HPDE6-E6E7 (cell line): Measurements from ENCODE around the gene SORCS2.

Source experiments
- DNase-seq: peaks from one replicate; pipeline ENCODE4 v3.0.0; 2011; ENCODE audit warnings: missing footprints; ENCODE audit errors: extremely low spot score

The SORCS2 gene

DNA sequence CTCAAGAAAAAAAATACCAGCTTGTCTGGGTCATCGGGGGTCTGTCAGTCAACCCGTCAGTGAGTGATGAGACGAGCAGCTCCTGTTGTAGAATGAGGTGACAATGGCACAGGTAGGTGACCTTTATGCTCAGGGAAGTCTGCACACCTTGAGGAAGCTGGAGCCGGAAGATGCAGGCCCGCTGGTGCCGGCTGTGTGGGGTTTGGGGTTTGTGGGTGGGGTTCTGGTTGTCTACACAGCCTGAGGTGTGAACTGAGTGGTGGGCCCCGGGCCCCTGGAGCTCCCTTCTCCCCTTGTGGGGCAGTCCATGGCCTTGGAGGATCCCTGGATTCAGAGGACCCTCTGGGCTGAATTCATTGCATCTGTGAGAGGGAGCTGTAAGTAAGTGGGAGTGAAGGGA is 75.5 kb downstream of the SORCS2 start:
- no peak for DNase-seq

DNA sequence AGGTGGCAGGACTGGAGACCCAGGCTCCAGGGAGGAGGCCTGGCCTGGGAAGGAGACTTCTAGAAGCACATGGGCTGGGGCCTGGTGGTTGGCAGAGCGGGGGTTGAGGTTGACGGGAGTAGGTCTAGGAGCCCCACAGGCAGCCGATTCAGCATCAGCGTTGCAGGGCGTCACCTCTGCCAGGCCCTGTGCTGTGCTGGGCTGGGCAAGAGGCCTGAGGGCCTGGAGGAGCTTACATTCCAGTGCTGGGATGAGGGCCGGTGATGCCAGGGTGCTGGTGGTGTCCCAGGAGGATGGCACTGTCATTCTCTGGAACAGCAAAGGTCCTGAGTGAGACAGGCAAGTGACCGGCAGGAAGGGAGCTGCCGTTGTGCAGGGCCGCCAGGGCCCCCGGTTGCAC is 76.6 kb downstream of the SORCS2 start:
- no peak for DNase-seq

DNA sequence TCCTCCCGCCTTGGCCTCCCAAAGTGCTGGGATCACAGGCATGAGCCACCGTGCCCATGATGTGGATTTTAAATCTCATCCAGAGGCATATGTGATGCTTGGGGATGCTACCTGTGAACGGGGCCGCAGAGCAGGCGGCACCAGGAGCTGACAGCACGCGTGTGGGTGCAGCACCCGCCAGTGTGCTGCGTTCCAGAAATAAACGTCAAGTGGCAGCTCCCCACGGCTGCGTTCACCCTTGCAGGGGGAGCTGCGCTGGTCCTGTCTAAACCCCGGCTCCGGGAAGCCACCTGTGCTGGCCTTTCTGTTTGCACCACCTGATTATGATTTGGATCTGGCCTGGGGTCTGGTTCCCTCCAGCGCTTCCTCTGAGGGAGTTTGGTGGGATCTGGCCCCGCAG is 77.8 kb downstream of the SORCS2 start:
- DNase-seq = no peak

DNA sequence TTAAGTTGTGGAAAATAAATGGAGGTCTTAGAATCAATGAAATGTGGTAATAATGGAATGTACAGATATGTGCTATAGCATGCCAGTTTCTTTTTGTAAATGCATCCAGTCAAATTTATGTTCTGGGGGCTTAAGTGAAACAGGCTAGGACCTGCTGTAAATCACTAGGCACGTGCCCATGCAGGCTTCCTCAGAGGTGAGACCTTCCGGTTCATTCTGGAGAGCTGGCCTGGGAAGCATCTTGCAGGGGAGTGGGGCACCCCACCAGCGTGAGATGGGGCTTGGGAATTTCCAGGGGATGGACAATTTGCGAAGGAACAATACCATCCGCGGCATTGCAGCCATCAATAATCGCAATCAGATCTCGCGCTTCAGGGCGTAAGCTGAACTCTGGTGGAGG is 80.1 kb downstream of the SORCS2 start:
- DNase-seq = no peak

DNA sequence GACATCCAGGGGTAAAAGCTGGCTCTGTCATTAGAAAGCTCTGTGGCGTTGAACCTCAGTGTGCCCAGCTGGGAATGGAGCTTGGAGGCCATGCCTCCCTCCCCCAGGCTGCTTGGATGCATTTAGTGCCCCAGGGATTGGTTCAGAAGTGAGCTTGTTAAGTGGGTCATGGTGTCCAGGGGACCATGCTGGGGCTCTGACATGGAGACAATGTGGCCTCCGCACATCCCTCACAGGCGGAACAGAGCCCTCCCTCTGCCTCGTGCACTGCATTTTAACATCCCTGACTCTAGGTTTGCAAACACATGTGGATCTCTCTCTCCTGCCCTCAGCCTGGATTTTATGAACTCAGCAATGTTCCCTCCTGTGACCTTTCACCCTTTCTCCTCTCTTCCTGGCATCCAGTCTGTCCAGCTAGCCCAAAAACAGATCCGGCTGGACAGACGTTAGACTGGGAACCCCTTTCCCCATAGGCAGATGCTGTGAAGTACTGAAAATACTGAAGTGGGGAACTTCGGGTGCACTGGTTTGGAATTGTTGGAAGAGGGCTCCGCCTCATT is 81.5 kb downstream of the SORCS2 start:
- no peak for DNase-seq

DNA sequence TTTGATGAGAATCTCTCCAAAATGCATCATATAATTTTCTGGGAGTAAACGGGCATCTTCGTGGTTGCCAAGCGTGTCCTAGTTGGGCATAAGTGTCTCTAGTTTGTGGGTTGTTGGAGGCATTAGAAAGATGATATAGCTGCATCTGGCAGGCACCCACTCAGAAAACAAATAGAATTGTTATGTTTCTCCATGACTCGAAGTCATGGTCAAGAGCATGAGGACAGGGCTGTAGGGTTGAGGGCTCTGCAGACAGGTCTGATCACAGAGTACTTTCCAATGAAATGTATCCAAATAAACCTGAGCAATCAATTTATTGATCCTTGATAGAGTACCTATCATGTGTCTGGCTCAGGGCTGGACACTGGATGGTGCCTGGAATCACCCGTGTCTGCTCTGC is 82.7 kb downstream of the SORCS2 start:
- DNase-seq = no peak

DNA sequence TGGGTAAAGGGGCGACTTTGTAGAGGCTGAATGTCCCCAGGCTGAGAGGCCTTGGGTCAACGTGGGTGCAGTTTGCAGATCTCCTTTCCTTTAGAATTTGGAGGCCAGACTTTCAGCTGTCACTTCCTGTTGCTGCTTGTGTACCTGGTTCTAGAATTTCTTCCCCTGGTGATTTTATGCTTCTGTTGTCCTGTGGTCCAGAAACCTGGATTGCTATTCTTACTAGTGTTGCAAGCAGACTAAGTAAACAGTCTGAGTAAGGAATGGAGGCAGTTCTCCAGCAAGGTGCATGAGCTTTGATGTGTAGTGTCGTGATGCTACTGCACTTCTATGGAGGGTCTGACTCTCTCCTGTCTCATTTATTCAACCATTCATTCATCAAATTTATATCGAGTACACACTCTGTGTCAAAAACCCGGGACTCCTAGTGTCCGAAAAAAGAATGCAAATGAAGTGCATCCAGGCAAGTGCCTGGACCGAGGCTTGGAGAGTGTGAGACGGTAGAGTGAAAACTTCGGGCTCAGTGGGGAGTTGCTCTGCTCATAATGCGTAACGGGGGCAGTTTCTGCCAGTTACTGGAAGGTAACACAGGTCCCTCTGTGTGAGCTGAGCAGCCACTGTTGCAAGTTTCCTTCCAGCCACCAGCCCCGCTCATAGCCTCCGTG is 83.3 kb downstream of the SORCS2 start:
- no peak for DNase-seq

DNA sequence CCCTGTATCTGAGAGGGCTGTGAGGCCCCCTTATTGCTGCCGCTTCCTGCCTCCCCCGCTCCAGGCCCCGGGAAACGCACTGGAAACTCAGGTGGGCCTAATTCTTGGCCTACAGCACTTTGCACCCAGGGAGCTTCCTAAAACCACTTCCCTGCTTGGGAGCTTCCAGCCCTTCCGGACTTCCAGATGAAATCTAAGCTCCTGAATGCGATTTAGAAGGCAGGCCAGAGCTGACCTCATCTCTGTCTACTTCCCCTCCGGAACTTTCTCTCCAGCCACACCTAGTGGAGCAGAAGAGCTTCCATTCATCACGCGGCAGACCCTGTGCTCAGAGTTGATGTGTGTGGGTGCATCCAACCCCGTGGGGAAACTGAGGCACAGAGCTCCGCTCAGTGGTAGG is 84.2 kb downstream of the SORCS2 start:
- DNase-seq = no peak

DNA sequence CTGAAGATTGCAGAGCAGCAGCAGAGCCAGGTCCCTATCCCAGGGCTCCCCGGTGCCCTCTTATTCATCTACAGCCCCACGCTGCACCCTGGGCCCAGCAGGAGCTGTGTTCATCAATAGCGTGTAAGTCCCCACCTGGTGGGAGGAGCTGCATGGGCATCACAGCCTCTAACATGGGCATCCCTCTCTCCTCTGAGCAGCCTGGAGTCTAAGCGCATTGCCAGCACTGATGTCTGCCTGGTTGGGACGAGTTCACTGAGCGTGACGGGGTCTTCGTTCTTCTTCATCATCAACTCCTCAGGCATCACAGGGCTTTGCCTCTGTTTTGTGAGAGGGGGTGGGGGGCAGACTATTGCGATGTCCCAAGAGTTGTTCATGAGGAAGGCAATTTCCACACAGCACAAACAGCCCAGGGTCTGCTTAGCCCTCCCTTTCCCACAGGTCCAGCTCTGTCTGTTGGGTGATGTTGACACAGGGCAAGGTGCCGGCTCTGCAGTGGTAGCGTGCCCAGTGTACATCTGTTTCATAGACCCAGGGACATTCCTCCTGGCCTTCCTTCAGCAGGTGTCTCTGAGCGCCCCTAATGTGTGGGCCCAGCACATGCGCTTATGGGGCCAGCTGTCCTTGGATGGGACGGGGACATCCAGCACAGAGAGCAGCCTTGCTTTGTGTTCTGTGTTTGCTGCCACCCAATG is 85.9 kb downstream of the SORCS2 start:
- DNase-seq = no peak

DNA sequence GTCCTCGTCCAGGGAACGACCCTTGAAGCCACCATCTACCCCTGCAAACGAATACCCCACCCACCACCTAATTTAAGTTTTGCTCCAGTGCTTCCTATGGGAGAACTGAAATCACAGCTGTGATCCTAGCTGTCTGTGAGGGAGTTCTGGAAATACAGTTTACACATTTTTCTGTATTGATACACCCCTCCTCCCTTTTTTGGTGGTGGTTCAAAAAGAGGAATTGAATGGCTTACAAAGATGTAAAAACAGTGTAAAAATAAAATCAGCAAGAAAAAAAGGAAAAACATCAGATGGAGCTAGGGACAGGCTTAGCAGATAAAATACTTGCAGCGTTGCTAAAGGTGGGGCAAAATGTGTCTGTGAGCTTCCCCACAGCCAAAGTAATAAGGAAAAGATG is 86.6 kb downstream of the SORCS2 start:
- DNase-seq = no peak

DNA sequence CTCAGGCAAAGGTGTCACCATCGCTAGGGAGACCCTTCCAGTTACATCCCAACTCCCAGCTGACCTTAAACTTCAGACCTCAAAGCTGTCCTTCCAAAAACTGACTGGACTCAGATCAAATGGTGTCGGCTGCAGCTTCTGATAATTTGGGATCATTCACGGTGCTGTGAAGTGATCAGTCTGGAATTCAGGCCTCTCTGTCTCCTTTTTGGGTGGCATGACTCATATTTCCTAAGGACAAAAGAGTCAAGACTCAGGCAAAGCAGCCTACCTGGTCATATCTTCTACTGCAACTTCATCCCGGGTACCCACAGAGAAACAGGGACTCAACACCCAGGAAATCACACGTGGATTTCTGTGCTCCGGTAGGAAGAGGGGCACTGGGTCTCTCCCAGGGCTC is 87.6 kb downstream of the SORCS2 start:
- no peak for DNase-seq

DNA sequence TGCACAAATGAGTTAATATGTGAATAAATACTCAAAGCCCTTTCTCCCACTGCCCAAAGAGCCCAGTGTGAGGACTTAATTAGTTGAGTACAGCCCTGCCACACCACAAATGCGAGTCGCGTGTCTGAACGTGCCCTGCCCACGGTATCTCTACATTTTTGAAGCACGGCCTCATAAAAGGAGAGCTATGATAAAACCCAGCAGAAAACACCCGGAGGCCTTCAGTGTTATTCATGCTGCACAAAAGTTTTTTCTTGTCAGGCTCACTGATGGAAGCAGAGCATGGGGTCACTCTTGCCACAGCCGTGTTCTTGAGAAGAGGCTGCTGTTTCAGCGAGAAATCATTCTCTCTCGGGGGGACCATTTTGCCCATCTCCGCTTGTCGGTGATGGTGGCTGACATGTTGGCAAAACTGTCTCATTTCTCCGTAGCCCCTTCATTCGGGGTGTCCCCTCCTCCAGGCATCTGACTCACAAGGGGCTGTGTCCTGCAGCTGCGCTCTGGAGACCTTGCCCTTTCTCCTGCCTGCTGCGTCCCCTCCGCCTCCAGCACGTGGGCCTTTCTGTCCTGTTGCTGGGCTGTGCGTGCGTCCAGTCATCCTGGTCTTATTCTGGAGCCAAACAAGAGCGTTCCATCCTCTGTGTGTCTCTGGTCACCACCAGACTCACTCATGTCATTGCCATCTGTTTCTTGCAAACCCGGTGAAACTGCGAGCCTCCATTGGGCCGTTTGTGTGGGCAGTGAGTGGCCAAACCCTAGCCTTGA is 88.8 kb downstream of the SORCS2 start:
- DNase-seq = peak; percentile 60

DNA sequence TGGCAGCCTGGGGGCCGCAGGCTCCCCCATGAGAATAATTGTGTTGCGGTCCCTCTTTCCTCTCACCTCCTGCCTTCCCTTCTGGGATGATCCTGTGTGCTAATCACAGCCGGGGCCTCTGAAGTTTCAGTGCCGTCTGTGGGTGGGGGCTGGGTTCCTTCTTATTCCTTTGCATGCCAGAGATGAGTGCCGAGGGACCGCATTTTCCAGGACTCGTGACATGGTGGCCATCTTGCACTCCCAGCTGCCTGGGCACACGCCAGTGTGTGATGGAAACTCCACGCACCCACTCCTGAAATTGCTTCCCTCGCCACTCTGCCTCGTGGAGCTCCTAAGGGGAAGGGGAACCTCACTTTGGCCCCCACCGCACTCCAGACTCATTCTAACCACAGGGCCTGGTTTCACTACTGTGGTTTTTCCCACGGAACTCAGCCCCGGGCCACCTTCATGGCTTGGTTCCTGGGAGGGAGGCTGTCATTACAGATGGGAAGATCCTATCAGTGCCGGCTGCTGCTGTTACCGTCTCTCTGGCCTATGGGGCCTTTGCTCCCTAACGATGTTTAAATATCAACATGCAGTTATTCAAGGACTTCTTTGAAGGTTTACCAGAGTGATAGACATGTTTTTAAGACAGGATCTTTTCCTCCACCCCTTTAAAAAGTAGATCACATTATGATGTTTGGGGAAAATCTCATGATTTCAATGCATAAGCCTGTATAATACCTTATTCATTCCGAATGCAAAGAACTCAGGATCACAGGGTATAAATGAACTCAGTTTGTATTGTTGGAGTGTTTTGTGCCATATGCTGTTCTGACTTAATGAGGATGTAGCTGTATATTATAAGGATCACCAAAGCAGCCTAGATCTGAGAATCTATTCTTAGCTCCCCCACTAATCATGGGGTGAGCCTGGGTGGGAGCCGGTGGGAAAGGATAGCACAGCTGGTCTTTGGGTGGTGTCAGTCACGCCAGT is 89.6 kb downstream of the SORCS2 start:
- no peak for DNase-seq

DNA sequence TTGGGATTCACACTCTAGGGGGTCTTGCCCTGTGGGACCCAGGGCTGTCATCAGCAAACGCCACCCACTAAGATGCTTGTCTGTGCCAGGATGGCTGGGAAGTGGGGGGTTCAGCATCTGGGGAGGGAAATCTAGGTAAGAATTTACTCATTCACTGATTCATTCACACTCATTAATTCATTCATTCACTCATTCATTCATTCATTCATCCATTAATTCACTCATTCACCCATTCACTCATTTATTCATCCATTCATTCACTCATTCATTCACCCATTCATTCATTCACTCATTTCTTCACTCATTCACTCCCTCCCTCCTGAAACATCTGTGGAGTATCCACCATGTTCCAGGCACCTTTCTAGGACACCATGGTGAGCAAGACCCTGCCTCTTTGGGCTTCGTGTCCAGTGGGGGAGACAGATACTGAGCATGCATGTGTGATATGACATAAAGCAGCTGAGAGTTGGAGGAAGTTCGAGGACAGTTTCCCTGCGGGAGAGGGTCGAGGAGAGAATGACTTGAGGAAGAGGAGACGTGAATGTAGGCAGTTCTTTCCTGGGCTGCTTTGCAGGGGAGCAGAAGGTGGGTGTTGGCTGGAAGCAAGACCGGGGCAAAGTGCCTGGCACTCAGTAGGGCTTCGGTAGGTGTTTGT is 90.6 kb downstream of the SORCS2 start:
- DNase-seq = no peak

DNA sequence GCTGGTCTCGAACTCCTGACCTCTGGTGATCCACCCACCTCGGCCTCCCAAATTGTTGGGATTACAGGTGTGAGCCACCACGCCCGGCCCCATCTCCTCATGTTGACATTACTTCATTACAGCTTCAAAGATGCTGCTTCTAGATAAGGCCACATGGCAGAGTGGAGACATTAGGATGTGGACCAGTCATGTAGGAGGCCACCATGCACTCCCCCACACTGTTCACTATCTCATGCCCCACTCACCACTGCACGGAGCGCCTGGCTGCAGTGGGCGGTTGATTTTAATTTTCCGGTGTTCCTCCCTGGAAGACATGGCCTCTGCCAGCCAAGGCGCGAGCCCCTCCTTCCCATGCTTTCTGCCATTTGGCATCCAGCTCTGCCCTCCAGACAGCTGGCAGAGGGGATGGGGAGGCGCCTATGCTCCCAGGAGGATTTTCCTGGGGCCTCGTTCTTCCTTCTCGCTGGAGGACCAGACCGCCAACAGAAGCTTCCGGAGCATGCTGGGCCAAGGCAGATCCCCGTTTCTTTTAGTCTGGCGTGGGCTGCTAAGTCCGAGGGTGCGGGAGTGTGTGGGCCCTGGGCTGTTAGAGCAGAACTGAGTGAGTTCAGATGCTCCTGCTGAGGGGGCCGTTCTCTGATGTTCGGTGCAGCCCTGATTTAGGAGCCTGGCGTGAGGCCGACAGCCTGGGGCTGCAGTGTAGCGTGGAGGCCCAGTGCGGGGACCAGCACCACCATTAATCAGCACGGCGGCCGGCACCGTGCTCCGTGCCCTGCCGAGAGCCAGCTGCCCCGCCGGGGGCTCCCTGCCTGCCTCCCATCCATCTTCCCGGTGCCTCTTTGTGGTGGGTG is 93.1 kb downstream of the SORCS2 start:
- no peak for DNase-seq

DNA sequence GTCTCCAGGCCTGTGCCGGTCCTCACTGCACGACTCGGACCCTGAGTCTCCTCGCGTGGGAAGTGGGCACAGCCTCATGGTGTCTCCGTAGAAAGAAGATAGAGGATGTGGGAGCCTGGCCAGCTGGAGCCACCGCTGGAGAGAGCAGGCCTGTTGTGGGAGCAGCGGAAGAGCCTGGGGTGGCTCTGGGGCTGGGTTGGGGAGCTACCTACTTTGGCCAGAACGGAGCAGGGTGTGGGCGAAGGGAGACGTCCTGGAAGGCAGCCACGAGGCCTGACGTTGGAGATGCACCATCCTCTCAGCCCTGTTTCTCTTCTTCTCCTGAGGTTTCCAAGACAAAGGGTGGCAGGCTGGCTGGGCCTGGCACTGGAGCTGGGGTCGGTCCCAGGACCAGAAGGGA is 93.8 kb downstream of the SORCS2 start:
- DNase-seq = no peak

DNA sequence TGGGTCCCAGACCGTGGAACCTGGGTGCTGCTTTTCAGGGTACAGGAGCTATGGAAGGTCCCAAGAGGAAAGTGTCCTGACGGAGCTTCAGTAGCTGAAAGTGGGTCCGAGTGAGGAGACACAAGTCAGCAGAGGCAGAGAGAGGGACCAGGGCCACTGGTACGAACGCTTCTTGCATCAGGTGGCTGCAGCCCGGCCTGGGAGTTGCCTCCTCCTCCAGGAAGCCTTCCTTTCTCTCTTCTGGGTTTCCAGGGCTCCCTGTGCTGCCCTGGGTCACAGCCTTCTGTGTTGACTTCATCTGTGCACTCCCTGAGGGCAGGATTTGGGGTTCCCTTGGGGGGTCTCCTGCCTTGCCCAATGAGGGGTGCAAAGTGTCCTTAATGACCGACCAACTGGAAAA is 94.5 kb downstream of the SORCS2 start:
- DNase-seq = no peak

DNA sequence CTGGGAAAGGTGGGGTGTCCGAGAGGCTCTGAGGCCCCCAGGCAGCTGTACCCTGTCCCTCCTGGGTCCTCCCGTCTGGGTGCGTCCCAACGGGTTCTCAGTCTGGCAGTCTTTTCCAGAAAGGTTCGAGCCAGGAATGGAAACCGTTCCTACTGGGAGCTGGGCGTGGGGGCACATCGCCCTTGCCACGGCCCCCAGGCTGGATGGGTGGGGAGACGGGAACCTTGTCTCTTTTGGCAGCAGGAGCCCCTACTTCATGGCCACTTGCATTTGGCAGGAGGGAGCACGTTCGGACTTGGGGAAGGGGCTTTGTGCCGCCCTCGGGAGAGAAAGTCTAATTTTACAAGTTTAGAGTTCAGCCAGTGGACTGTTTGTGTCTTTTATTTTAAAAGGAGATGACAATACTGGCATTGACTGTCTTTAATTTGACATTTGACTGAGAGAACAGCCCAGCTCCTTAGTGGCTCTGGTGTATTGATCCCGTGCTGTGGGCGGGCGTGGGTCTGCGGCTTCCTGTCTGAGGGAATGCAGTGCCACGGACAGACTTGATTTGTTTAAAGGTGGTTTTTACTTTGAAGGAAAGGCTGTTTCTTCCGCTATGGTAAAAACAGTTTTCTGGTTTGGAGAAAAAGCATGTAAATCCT is 95.1 kb downstream of the SORCS2 start:
- DNase-seq = no peak

DNA sequence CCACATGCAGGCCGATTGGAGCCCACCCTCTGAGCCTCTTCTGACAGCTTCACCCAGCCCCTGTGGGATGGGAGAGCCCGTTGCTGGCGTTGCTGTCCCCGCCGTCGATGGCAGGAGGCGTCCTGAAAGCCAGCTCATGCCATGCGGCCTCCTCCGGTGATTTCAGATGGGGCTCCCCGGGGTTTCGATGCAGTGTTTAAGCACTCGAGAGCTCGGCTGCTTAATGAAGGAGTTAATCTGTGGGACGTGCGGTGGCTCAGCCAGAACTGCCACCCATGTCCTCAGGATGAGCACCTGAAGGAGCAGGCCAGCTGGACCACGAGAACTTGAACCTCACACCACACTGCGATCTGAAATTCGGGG is 95.6 kb downstream of the SORCS2 start:
- no peak for DNase-seq
